ENCODE results near the gene TRPM1.

The TRPM1 gene

DNA sequence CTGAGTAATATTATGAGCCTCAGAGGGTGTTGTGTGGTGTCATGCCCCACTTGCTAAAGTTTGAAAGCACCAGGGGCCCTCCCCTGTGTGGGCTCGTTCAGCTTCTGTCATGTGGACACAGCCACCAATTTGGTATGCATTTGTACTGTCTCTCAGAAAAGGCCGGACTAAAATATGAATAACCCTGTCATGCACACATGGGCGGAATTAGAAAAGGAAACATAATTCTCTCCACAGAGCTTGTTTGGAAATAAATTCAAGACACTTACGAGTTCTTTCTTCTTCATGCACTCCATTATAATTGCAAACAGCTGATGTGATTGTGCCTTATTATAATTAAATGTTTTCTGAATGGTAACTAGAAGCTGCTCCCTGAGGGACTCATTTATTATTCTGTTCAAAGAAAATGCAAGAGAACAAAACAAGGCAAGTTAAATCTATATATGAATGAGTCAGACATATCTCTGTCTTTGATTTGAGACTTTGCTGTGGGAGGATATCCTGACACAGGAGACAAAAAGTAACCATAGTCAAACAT, 39.1 kb downstream of the TRPM1 start:
- H3K4me1 ChIP-seq (ENCODE audit: control insufficient read depth in 1 of 2, insufficient read depth in 2 of 2, low read length in 2 of 2) = no peaks in the 10 kb centered on the region
- no peak overlapping the region for H3K4me3 ChIP-seq (ENCODE audit: low read depth in 1 of 2, low read length in 2 of 2)
- no peaks in the 10 kb centered on the region for H3K27me3 ChIP-seq (ENCODE audit: low read depth, low read length)
- H3K36me3 ChIP-seq (ENCODE audit: control insufficient read depth in 1 of 2, insufficient read depth in 2 of 2, low read length in 2 of 2) = no peaks in the 10 kb centered on the region
- H3K27ac ChIP-seq (ENCODE audit: low read length) = no peak overlapping the region
- H3K9me3 ChIP-seq (ENCODE audit: control insufficient read depth in 1 of 2, low read length in 2 of 2) = no peaks in the 10 kb centered on the region

DNA sequence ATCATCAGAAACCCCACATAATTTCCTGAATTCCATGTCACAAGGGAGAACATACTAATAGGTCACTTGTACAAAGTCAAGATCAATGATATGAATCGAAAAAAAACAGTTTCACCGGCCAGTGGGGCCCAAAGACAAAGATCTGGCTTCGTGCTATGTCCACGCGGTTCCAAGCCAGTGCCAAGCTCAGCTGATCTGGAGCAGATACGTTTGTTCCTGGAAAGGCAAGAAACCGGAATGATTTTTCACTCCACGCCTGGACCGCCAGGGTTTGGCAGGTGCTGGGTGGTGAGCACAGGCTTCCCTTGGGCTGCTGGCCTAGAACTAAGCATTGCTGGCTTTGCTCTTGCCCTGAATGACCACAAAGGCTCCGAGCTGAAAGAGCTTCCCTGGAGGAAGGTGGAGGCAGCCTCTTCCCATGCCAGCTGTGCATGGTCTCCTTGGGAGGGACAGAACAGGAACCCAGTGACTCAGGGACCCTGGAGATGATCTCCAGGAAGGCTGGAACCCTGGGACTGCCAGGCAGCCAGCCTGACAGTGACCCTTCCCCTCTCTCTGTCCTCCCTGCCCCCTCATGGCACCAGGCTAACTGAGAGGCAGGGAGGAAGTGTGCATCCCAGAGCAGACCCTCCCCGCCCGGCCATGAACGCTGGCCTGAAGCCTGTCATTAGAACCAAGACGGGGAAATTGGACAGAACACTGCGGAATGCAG, 40.9 kb downstream of the TRPM1 start:
- H3K27me3 ChIP-seq (ENCODE audit: low read depth, low read length) = no peaks in the 10 kb centered on the region

GRCh38 chr15:31058236-31058962, 43.1 kb downstream of the TRPM1 start:
- Histone ChIP-seq H3K36me3 (ENCODE audit: control insufficient read depth in 1 of 2, insufficient read depth in 2 of 2, low read length in 2 of 2) (no peaks in the 10 kb centered on the region), H3K4me1 (ENCODE audit: control insufficient read depth in 1 of 2, insufficient read depth in 2 of 2, low read length in 2 of 2) (no peaks in the 10 kb centered on the region), H3K9me3 (ENCODE audit: control insufficient read depth in 1 of 2, low read length in 2 of 2) (no peaks in the 10 kb centered on the region), H3K4me3 (ENCODE audit: low read depth in 1 of 2, low read length in 2 of 2) (no peak overlapping the region), H3K27ac (ENCODE audit: low read length) (no peak overlapping the region), H3K27me3 (ENCODE audit: low read depth, low read length) (no peaks in the 10 kb centered on the region)

More for the DNA sequence above, 40.9 kb downstream of the TRPM1 start:
- H3K4me1 ChIP-seq (ENCODE audit: control insufficient read depth in 1 of 2, insufficient read depth in 2 of 2, low read length in 2 of 2) = no peaks in the 10 kb centered on the region
- H3K27ac ChIP-seq (ENCODE audit: low read length) = no peak overlapping the region
- H3K9me3 ChIP-seq (ENCODE audit: control insufficient read depth in 1 of 2, low read length in 2 of 2) = no peaks in the 10 kb centered on the region
- no peak overlapping the region for H3K4me3 ChIP-seq (ENCODE audit: low read depth in 1 of 2, low read length in 2 of 2)
- no peaks in the 10 kb centered on the region for H3K36me3 ChIP-seq (ENCODE audit: control insufficient read depth in 1 of 2, insufficient read depth in 2 of 2, low read length in 2 of 2)

DNA sequence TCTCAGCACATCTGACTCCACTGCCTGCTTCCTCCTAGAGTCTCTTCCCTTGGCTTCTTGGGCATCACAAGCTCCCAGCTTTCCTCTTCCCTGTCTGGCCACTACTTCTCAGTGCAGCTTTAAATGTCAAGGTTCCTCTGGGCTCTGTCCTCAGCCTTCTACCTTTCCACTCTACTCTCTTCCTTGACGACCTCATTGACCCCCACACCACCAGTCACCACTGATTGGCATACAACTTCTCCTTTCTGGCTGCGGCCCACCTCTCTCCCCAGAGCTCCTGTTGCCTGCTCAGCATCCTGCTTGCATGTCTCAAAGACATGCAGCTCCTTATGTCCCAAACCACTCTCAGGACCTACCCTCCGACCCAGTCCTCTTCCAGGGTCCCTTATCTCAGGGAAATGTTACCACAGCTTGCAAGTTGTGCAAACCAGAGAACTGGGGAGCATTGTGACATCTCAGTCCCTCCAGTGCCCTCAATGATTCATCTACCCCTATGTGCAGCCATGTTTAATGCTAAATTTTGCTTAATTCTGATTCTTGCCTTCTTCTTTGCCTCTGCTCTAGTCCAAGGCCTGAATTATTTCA, 49.9 kb downstream of the TRPM1 start:
- H3K36me3 ChIP-seq (ENCODE audit: control insufficient read depth in 1 of 2, insufficient read depth in 2 of 2, low read length in 2 of 2) = no peaks in the 10 kb centered on the region
- no peak overlapping the region for H3K27ac ChIP-seq (ENCODE audit: low read length)
- no peaks in the 10 kb centered on the region for H3K27me3 ChIP-seq (ENCODE audit: low read depth, low read length)
- H3K4me1 ChIP-seq (ENCODE audit: control insufficient read depth in 1 of 2, insufficient read depth in 2 of 2, low read length in 2 of 2) = no peaks in the 10 kb centered on the region
- H3K9me3 ChIP-seq (ENCODE audit: control insufficient read depth in 1 of 2, low read length in 2 of 2) = no peaks in the 10 kb centered on the region
- no peak overlapping the region for H3K4me3 ChIP-seq (ENCODE audit: low read depth in 1 of 2, low read length in 2 of 2)

GRCh38 chr15:31050953-31051352, 50.6 kb downstream of the TRPM1 start:
- no peaks in the 10 kb centered on the region for H3K9me3 ChIP-seq (ENCODE audit: control insufficient read depth in 1 of 2, low read length in 2 of 2)
- H3K27ac ChIP-seq (ENCODE audit: low read length) = no peak overlapping the region
- no peaks in the 10 kb centered on the region for H3K4me1 ChIP-seq (ENCODE audit: control insufficient read depth in 1 of 2, insufficient read depth in 2 of 2, low read length in 2 of 2)
- H3K27me3 ChIP-seq (ENCODE audit: low read depth, low read length) = no peaks in the 10 kb centered on the region
- H3K36me3 ChIP-seq (ENCODE audit: control insufficient read depth in 1 of 2, insufficient read depth in 2 of 2, low read length in 2 of 2) = no peaks in the 10 kb centered on the region
- H3K4me3 ChIP-seq (ENCODE audit: low read depth in 1 of 2, low read length in 2 of 2) = no peak overlapping the region

- Histone ChIP-seq H3K4me1 (ENCODE audit: control insufficient read depth in 1 of 2, insufficient read depth in 2 of 2, low read length in 2 of 2) (no peaks in the 10 kb centered on the region), H3K36me3 (ENCODE audit: control insufficient read depth in 1 of 2, insufficient read depth in 2 of 2, low read length in 2 of 2) (no peaks in the 10 kb centered on the region), H3K4me3 (ENCODE audit: low read depth in 1 of 2, low read length in 2 of 2) (no peak overlapping the region), H3K9me3 (ENCODE audit: control insufficient read depth in 1 of 2, low read length in 2 of 2) (no peaks in the 10 kb centered on the region), H3K27ac (ENCODE audit: low read length) (no peak overlapping the region), H3K27me3 (ENCODE audit: low read depth, low read length) (no peaks in the 10 kb centered on the region)
These were observed 51.6 kb downstream of the TRPM1 start for GRCh38 chr15:31049682-31050615.

DNA sequence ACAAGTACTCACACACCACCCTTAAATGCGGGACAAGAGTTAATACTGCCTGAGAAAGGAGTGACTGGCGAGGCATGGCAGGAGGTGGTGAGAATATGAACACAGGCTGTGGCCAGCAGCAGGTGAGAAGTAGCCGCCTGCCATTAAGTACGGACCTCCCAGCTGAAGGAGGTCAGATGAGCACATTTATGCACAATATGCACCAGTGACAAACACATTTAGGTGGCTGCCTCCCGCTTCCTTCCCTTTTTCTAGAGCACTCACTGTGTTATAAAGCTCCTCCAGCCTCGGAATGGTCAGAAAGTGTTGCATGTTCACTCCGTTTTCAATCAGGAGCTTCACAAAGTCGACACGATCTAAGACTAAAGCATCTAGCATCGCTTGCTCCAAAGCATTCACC, 52.4 kb downstream of the TRPM1 start:
- Histone ChIP-seq H3K27me3 (ENCODE audit: low read depth, low read length) (no peaks in the 10 kb centered on the region), H3K4me3 (ENCODE audit: low read depth in 1 of 2, low read length in 2 of 2) (no peak overlapping the region), H3K4me1 (ENCODE audit: control insufficient read depth in 1 of 2, insufficient read depth in 2 of 2, low read length in 2 of 2) (no peaks in the 10 kb centered on the region), H3K27ac (ENCODE audit: low read length) (no peak overlapping the region), H3K36me3 (ENCODE audit: control insufficient read depth in 1 of 2, insufficient read depth in 2 of 2, low read length in 2 of 2) (no peaks in the 10 kb centered on the region), H3K9me3 (ENCODE audit: control insufficient read depth in 1 of 2, low read length in 2 of 2) (no peaks in the 10 kb centered on the region)

DNA sequence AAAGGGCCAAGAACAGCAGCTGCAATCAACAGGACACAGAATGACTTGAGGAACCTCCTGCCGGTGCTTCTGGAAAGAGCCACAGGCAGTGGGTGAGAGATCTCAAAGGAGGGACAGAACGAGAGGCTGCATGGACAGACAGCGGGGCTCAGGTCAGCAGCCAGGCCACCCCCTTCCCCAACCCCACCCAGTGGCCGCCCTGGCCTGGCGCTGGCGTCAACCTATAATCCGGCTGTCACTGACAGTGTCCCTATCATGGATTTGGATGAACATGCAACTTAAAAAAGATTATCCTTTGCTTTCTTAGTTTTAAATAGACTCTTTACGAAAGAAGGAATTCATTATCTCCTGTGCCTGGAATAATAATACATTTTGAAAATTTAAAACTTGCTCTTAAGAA, 54.1 kb downstream of the TRPM1 start:
- H3K9me3 ChIP-seq (ENCODE audit: control insufficient read depth in 1 of 2, low read length in 2 of 2) = no peaks in the 10 kb centered on the region
- no peaks in the 10 kb centered on the region for H3K4me1 ChIP-seq (ENCODE audit: control insufficient read depth in 1 of 2, insufficient read depth in 2 of 2, low read length in 2 of 2)
- H3K27ac ChIP-seq (ENCODE audit: low read length) = no peak overlapping the region
- no peaks in the 10 kb centered on the region for H3K27me3 ChIP-seq (ENCODE audit: low read depth, low read length)
- no peaks in the 10 kb centered on the region for H3K36me3 ChIP-seq (ENCODE audit: control insufficient read depth in 1 of 2, insufficient read depth in 2 of 2, low read length in 2 of 2)
- H3K4me3 ChIP-seq (ENCODE audit: low read depth in 1 of 2, low read length in 2 of 2) = no peak overlapping the region

GRCh38 chr15:31046759-31047359, 54.7 kb downstream of the TRPM1 start:
- no peaks in the 10 kb centered on the region for H3K27me3 ChIP-seq (ENCODE audit: low read depth, low read length)
- H3K27ac ChIP-seq (ENCODE audit: low read length) = no peak overlapping the region
- no peaks in the 10 kb centered on the region for H3K9me3 ChIP-seq (ENCODE audit: control insufficient read depth in 1 of 2, low read length in 2 of 2)
- no peaks in the 10 kb centered on the region for H3K36me3 ChIP-seq (ENCODE audit: control insufficient read depth in 1 of 2, insufficient read depth in 2 of 2, low read length in 2 of 2)
- H3K4me3 ChIP-seq (ENCODE audit: low read depth in 1 of 2, low read length in 2 of 2) = no peak overlapping the region
- H3K4me1 ChIP-seq (ENCODE audit: control insufficient read depth in 1 of 2, insufficient read depth in 2 of 2, low read length in 2 of 2) = no peaks in the 10 kb centered on the region

DNA sequence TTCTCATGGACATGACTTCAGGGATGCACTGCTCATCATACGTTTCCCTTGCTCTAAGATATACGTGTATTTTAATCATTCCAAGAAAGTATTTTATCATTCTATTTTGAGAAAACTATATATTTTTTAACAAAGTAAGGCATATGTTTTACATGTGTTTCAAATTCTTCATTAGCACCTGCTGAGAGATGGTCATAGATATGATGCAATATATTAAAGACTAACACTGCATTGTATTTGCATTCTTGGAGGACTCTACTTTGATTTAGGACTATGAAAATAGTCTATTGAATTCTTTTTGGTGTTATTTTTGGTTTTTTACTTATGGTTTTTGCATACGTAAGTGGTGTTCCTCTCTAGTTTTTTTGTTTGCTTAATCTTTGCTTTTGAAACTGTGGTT, 55.9 kb downstream of the TRPM1 start:
- Histone ChIP-seq H3K36me3 (ENCODE audit: control insufficient read depth in 1 of 2, insufficient read depth in 2 of 2, low read length in 2 of 2) (no peaks in the 10 kb centered on the region), H3K4me1 (ENCODE audit: control insufficient read depth in 1 of 2, insufficient read depth in 2 of 2, low read length in 2 of 2) (no peaks in the 10 kb centered on the region), H3K4me3 (ENCODE audit: low read depth in 1 of 2, low read length in 2 of 2) (no peak overlapping the region), H3K9me3 (ENCODE audit: control insufficient read depth in 1 of 2, low read length in 2 of 2) (no peaks in the 10 kb centered on the region), H3K27ac (ENCODE audit: low read length) (no peak overlapping the region), H3K27me3 (ENCODE audit: low read depth, low read length) (no peaks in the 10 kb centered on the region)
